GM12878 (cell line): ENCODE data around the gene ING4. TPM values are rescaled to one million over a fixed set of nuclear protein-coding genes. Genes with fewer than 3 reads are reported as not detected.

ENCODE experiments used
- ATF2 ChIP-seq: IDR thresholded peaks from 2 replicates; pipeline ENCODE4 v1.6.1; 2012; ENCODE audit warnings: low read length, inconsistent platforms
- CREM ChIP-seq: IDR thresholded peaks from 2 replicates; pipeline ENCODE4 v1.6.1; 2014; ENCODE audit warnings: antibody characterized with exemption, low read depth
- EZH2 ChIP-seq: IDR thresholded peaks from 2 replicates; pipeline ENCODE4 v1.6.1; 2012; ENCODE audit warnings: low read depth, mild to moderate bottlenecking, control low read depth, inconsistent platforms, low read length, borderline replicate concordance; ENCODE audit not compliant: control insufficient read depth
- FOS ChIP-seq: IDR thresholded peaks from 3 replicates; pipeline ENCODE4 v1.6.1; 2011; ENCODE audit warnings: borderline replicate concordance; ENCODE audit not compliant: insufficient read length; ENCODE audit errors: extremely low read depth
- GATAD2B ChIP-seq: fragments of 450-650 bp; conservative IDR thresholded peaks from 2 replicates; pipeline ENCODE4 v1.6.1; 2017; ENCODE audit warnings: low read depth, mild to moderate bottlenecking, moderate library complexity
- IKZF2 ChIP-seq, 2 experiments: fragments of 450-650 bp; IDR thresholded peaks; 2 replicates each; pipeline ENCODE4 v1.6.1; 2017; ENCODE audit warnings: mild to moderate bottlenecking in 2 of 2, moderate library complexity in 2 of 2
- NFXL1 ChIP-seq: fragments of 450-650 bp; IDR thresholded peaks from 2 replicates; pipeline ENCODE4 v1.6.1; 2017; ENCODE audit warnings: antibody characterized with exemption, mild to moderate bottlenecking, borderline replicate concordance
- NKRF ChIP-seq: fragments of 450-650 bp; conservative IDR thresholded peaks from 2 replicates; pipeline ENCODE4 v1.6.1; 2017; ENCODE audit warnings: mild to moderate bottlenecking, moderate library complexity
- REST ChIP-seq: IDR thresholded peaks from 2 replicates; pipeline ENCODE4 v1.6.1; 2012; ENCODE audit warnings: mild to moderate bottlenecking, low read depth, low read length
- SREBF2 ChIP-seq: IDR thresholded peaks from 2 replicates; pipeline ENCODE4 v1.6.1; 2012; ENCODE audit warnings: mild to moderate bottlenecking, low read length
- SUPT20H ChIP-seq: IDR thresholded peaks from 2 replicates; pipeline ENCODE4 v1.6.1; 2011; ENCODE audit warnings: low read depth, mild to moderate bottlenecking, low read length, moderate library complexity, borderline replicate concordance; ENCODE audit not compliant: control insufficient read depth
- WRNIP1 ChIP-seq: IDR thresholded peaks from 2 replicates; pipeline ENCODE4 v1.6.1; 2011; ENCODE audit warnings: low read depth, low read length, improper control_type of control experiment, borderline replicate concordance
- ZNF687 ChIP-seq: fragments of 450-650 bp; IDR thresholded peaks from 2 replicates; pipeline ENCODE4 v1.6.1; 2017; ENCODE audit warnings: mild to moderate bottlenecking, moderate library complexity
- polyA plus RNA-seq, 11 experiments: library from polyadenylated mRNA; depleted of rRNA in 4 of 11; unstranded in 6 of 11; stranded (reverse) in 5 of 11; fragments of >200 nt; fragmentation: Nextera tagmentation in 4 of 11; fragmentation: Illumina TruSeq in 1 of 11; extraction: Ambion mirVana in 4 of 11; extraction: Trizol in 1 of 11; gene quantifications; 1 replicate in 1 of 11; 2 replicates in 10 of 11; pipeline versions ENCODE4 v1.2.1 to v1.2.3, GENCODE V29; 2011 to 2016; ENCODE audit warnings: inconsistent platforms in 2 of 11, missing spikeins in 2 of 11, low read depth in 1 of 11
- total RNA-seq, 4 experiments: library from RNA; depleted of rRNA in 3 of 4; stranded (reverse); fragments of >200 nt in 3 of 4; fragmentation: Illumina TruSeq in 1 of 4; extraction: Trizol in 1 of 4; gene quantifications; 2 replicates each; pipeline versions ENCODE4 v1.2.1 to v1.2.3, GENCODE V29; 2013 to 2021
- TF ChIP-seq, protein P1 (sequence below): fragments of 450-650 bp; IDR thresholded peaks from 2 replicates; pipeline ENCODE4 v1.6.1; 2014; ENCODE audit warnings: mild to moderate bottlenecking
- TF ChIP-seq, protein P2 (sequence below): IDR thresholded peaks from 2 replicates; pipeline ENCODE4 v1.6.1; 2012; ENCODE audit warnings: low read depth, low read length, improper control_type of control experiment

ING4 gene
- total and polyA plus RNA-seq, 10 of the 15 experiments (the other 5 are each of a cell fraction or from before 2014, with no cell fraction given), result 7.2 to 53.9 (median 21.8) TPM

DNA sequence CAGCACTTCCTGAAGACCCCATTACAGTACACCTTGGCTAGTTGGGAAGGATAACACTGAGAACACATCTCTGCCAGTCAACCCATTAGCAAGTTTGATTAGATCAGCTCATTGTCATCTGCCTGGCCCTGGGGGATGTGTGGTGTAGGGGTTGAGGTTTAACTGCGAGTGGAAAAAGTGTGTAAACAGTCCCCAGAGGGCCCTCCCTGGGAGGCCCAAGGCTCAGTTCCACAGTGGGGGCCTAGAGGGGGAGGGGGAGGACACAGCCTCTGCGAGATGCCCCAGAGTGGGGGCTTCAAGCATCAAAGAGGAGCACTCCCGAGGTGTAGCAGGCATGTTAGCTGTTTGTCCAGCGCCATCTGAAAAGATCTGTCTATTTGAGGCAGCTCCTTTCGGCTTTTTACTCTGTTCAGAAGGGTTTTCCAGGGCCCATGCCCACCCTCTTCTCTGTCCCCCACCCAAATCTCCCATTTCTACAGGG, 27.5 kb downstream of the ING4 start (continued):
- no peak; the same call in none of the 2 replicates for TF ChIP-seq ZNF687
- no peak for TF ChIP-seq SREBF2
- peak; percentile 83 for TF ChIP-seq GATAD2B
- TF ChIP-seq, protein P1, sequence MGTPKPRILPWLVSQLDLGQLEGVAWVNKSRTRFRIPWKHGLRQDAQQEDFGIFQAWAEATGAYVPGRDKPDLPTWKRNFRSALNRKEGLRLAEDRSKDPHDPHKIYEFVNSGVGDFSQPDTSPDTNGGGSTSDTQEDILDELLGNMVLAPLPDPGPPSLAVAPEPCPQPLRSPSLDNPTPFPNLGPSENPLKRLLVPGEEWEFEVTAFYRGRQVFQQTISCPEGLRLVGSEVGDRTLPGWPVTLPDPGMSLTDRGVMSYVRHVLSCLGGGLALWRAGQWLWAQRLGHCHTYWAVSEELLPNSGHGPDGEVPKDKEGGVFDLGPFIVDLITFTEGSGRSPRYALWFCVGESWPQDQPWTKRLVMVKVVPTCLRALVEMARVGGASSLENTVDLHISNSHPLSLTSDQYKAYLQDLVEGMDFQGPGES, result no peak
- no peak for TF ChIP-seq NKRF
- TF ChIP-seq IKZF2 (IDR thresholded peaks at IDR 0.05), result peak; percentile 78 to 84; a peak in 3 of 4 replicates
- TF ChIP-seq, protein P2, sequence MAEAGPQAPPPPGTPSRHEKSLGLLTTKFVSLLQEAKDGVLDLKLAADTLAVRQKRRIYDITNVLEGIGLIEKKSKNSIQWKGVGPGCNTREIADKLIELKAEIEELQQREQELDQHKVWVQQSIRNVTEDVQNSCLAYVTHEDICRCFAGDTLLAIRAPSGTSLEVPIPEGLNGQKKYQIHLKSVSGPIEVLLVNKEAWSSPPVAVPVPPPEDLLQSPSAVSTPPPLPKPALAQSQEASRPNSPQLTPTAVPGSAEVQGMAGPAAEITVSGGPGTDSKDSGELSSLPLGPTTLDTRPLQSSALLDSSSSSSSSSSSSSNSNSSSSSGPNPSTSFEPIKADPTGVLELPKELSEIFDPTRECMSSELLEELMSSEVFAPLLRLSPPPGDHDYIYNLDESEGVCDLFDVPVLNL, result no peak
- TF ChIP-seq NFXL1, result peak; percentile 94
- no peak for TF ChIP-seq SUPT20H
- peak; percentile 54; the same call in 1 of the 2 replicates for TF ChIP-seq CREM
- no peak for TF ChIP-seq EZH2
- TF ChIP-seq REST, result no peak
- TF ChIP-seq WRNIP1, result no peak
- no peak for TF ChIP-seq FOS
- TF ChIP-seq ATF2, result no peak
